Purkinje cell (primary cell): ENCODE data around the gene GLI1. TPM values are rescaled to one million over a fixed set of nuclear protein-coding genes. Genes with fewer than 3 reads are reported as not detected.

Experiments
- polyA plus RNA-seq: library from polyadenylated mRNA; unstranded; fragments of >200 nt; fragmentation: Nextera tagmentation; gene quantifications from 2 replicates; pipeline ENCODE4 v1.2.1, GENCODE V29; 2014

GLI1 gene
- 0.62 and 4.5 TPM in 2 replicates for polyA plus RNA-seq

GRCh38 chr12:57459750-57460467, at the start of gene GLI1:
Gene GLI1, plus strand, starts transcription at chr12:57459785. Its CDS starts 3,907 bp downstream, at chr12:57463692.

GRCh38 chr12:57430931-57431566, 28.5 kb upstream of the GLI1 start, which contains the start of gene R3HDM2:
Gene R3HDM2, minus strand, starts transcription at chr12:57431043. Its CDS starts 120,615 bp downstream, at chr12:57310428.

GRCh38 chr12:57434517-57435223, 24.9 kb upstream of the GLI1 start, which contains the start of gene INHBC:
Gene INHBC, plus strand, starts transcription at chr12:57434784. Its CDS starts 103 bp downstream, at chr12:57434887.

GRCh38 chr12:57454566-57455373, 4.8 kb upstream of the GLI1 start, which contains the start of gene INHBE:
Gene INHBE, plus strand, starts transcription at chr12:57455307. Its CDS starts 230 bp downstream, at chr12:57455537.

GRCh38 chr12:57479376-57480115, 20.0 kb downstream of the GLI1 start, which contains the start of gene ARHGAP9:
Gene ARHGAP9, minus strand, starts transcription at chr12:57479866. Its CDS starts 460 bp downstream, at chr12:57479406.

GRCh38 chr12:57487597-57488401, 28.2 kb downstream of the GLI1 start, which contains the start of gene MARS1:
Gene MARS1, plus strand, starts transcription at chr12:57488068. Its CDS starts 23 bp downstream, at chr12:57488091.

GRCh38 chr12:57520053-57520818, 60.7 kb downstream of the GLI1 start, which contains the start of gene DDIT3:
Gene DDIT3, minus strand, starts transcription at chr12:57520514. Its CDS starts 3,108 bp downstream, at chr12:57517406.

Other genes starting within 250 kb of the GLI1 start
- gene NXPH4, start 243.0 kb upstream of the GLI1 start, polyA plus RNA-seq, result 0.93 TPM in 1 of 2 replicates, not detected in the other
- 3.2 and 3.9 TPM in 2 replicates for gene SHMT2, start 230.1 kb upstream of the GLI1 start, polyA plus RNA-seq
- gene STAC3, start 208.6 kb upstream of the GLI1 start, polyA plus RNA-seq, result 0.59 and 0.99 TPM in 2 replicates
- 33.3 and 55.6 TPM in 2 replicates for gene R3HDM2, start 28.7 kb upstream of the GLI1 start, polyA plus RNA-seq
- not detected in 2 replicates for gene INHBC, start 25.0 kb upstream of the GLI1 start, polyA plus RNA-seq
- 0.15 and 0.65 TPM in 2 replicates for gene INHBE, start 4.5 kb upstream of the GLI1 start, polyA plus RNA-seq
- 2.8 TPM in 1 of 2 replicates, not detected in the other for gene ARHGAP9, start 20.1 kb downstream of the GLI1 start, polyA plus RNA-seq
- 147 and 163 TPM in 2 replicates for gene MARS1, start 28.3 kb downstream of the GLI1 start, polyA plus RNA-seq
- 264 and 289 TPM in 2 replicates for gene DDIT3, start 60.7 kb downstream of the GLI1 start, polyA plus RNA-seq
- gene MBD6, start 63.0 kb downstream of the GLI1 start, polyA plus RNA-seq, result 1.6 and 3.4 TPM in 2 replicates
- 111 and 115 TPM in 2 replicates for gene DCTN2, start 87.4 kb downstream of the GLI1 start, polyA plus RNA-seq
- 24.5 and 60.6 TPM in 2 replicates for gene KIF5A, start 90.3 kb downstream of the GLI1 start, polyA plus RNA-seq
- gene PIP4K2C, start 131.4 kb downstream of the GLI1 start, polyA plus RNA-seq, result 81.0 and 95.3 TPM in 2 replicates
- 3.7 and 5.3 TPM in 2 replicates for gene DTX3, start 145.0 kb downstream of the GLI1 start, polyA plus RNA-seq
- gene ARHGEF25, start 151.7 kb downstream of the GLI1 start, polyA plus RNA-seq, result not detected in 2 replicates
- 39.3 and 50.4 TPM in 2 replicates for gene B4GALNT1, start 173.4 kb downstream of the GLI1 start, polyA plus RNA-seq
- 32.1 and 60.1 TPM in 2 replicates for gene OS9, start 234.3 kb downstream of the GLI1 start, polyA plus RNA-seq